ENCODE measurements around the gene NCOA7. TPM values are rescaled to one million over a fixed set of nuclear protein-coding genes. Genes with fewer than 3 reads are reported as not detected.

NCOA7 gene
- total RNA-seq, 1 experiment from 2014 or later = 9.4 TPM

- Histone ChIP-seq H3K27ac (ENCODE audit: insufficient read length, low read depth, low read length) (no peak overlapping the region), H2BK120ac (ENCODE audit: low read depth, low read length, poor library complexity, severe bottlenecking) (no peak overlapping the region)
Observed at GRCh38 chr6:125852587-125852986, 61.8 kb downstream of the NCOA7 start.

More at GRCh38 chr6:125852587-125852986, 61.8 kb downstream of the NCOA7 start:
- no CpG with 5 or more reads among the region's 2 CpGs for WGBS (ENCODE audit: extremely low coverage, insufficient read length, low lambda C conversion rate)
- Histone ChIP-seq H3K4me2 (ENCODE audit: insufficient read depth, insufficient read length, low read length) (no peak overlapping the region), H3K14ac (ENCODE audit: insufficient read depth, low read length) (no peak overlapping the region), H3K9ac (ENCODE audit: extremely low read depth, insufficient read length, low read length) (no peak overlapping the region), H2BK12ac (ENCODE audit: insufficient read length, low read depth, low read length) (no peak overlapping the region), H3K18ac (ENCODE audit: insufficient read length, low read depth, low read length) (no peak overlapping the region), H4K91ac (ENCODE audit: insufficient read length, low read depth, low read length) (no peak overlapping the region), H2BK15ac (ENCODE audit: low read depth, low read length) (no peak overlapping the region), H2BK5ac (ENCODE audit: insufficient read length, low read length) (no peak overlapping the region), H4K8ac (replicated peaks; ENCODE audit: insufficient read length, low read depth, low read length) (no peak overlapping the region), H3K9me3 (ENCODE audit: control insufficient read depth, low read depth, low read length) (no peaks in the 10 kb centered on the region), H3K4ac (ENCODE audit: low read depth, low read length) (no peak overlapping the region), H3K23me2 (ENCODE audit: insufficient read length, low read depth, low read length, poor library complexity, severe bottlenecking) (no peaks in the 10 kb centered on the region), H3K56ac (ENCODE audit: insufficient read length, low read depth, low read length) (no peak overlapping the region), H3T11ph (ENCODE audit: low read length) (no peak overlapping the region), H2AK5ac (ENCODE audit: insufficient read length, low read length) (no peak overlapping the region), H3K4me1 (ENCODE audit: insufficient read depth, low read length) (no peaks in the 10 kb centered on the region), H2BK20ac (ENCODE audit: low read depth, low read length, poor library complexity, severe bottlenecking) (no peak overlapping the region), H3K79me1 (ENCODE audit: insufficient read depth, low read depth, low read length, poor library complexity, severe bottlenecking) (no peaks in the 10 kb centered on the region), H3K23ac (ENCODE audit: insufficient read length, low read depth, low read length) (no peak overlapping the region), H4K5ac (ENCODE audit: insufficient read length, low read depth, low read length) (no peak overlapping the region), H2AFZ (ENCODE audit: low read length) (no peak overlapping the region), H4K20me1 (ENCODE audit: control insufficient read depth, insufficient read depth, insufficient read length) (no peaks in the 10 kb centered on the region), H3K27me3 (ENCODE audit: insufficient read depth, low read length) (no peaks in the 10 kb centered on the region), H3K79me2 (ENCODE audit: insufficient read depth, low read length) (no peaks in the 10 kb centered on the region)
- no peak for TF ChIP-seq CTCF (conservative IDR thresholded peaks at IDR 0.05)
- Mint-ChIP-seq H3K27me3 (ENCODE audit: low read depth) (no peaks in the 10 kb centered on the region), H3K36me3 (ENCODE audit: insufficient read depth in 1 of 3, low read depth in 3 of 3) (peaks cover 0 to 5% (median 2%) of the 10 kb centered on the region in 3 experiments; a peak in 3 of 7 replicates), H3K4me1 (no peaks in the 10 kb centered on the region), H3K4me3 (no peak overlapping the region), H3K9me3 (peaks cover 2 to 5% of the 10 kb centered on the region in 2 experiments; a peak in 3 of 5 replicates), H3K27ac (no peak overlapping the region)
- no peak for DNase-seq
